NCI-H446 (cell line): ENCODE measurements around the gene PALLD.
"Not testable (repeated sequence)": the region's sequence is repeated elsewhere in the genome, so short reads cannot be mapped to it uniquely, and the experiment has no call there.

Source experiments
- DNase-seq, 2 experiments: peaks; one replicate each; lab custom pipeline; 2025; lab: John Stamatoyannopoulos, UW

PALLD gene

DNA sequence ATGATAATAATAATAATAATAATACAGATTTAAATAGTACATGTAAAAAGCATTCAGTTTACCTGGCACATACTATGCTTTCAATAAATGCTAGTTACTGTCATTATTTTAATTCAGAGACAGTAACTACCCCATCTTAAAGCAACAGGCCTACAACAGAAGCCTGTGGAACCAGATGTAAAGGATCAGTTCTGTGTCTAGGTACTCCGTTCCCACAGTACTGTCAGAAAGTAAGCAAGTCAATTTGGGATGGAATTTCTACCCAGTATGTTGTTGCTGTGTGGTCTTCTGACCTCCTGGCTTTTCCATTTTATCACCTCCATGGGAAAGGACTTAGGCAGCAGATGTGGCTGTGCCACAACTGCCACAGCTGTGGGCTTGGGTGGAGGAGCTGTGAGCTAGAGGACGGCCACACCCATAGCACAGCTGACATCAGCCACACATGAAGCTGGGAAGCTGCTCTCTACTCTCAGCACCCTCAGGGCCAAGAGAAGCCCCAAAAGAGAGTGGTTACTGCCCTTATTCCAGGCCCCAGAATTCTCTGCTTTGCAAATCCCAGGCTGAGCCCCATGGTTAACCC is 410.4 kb downstream of the PALLD start:
- DNase-seq = no peak

DNA sequence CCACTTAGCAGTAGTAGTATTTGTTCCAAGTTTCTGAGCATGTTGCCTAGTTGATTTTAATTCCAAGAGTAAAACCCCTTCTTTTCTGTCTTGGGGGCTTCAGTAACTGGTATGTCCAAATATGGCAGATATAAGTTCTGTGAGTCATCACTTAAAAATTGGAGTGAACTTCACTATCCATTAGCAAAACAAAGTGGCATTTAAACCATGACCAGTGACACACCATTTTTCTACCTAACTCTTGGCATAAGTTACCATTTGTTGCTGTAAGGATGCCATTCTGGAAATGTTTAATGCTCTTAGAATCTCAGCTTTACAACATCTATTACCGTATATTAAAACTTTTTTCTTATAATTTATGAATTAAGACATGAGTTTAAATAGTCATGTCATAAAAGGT is 411.2 kb downstream of the PALLD start:
- no peak for DNase-seq

DNA sequence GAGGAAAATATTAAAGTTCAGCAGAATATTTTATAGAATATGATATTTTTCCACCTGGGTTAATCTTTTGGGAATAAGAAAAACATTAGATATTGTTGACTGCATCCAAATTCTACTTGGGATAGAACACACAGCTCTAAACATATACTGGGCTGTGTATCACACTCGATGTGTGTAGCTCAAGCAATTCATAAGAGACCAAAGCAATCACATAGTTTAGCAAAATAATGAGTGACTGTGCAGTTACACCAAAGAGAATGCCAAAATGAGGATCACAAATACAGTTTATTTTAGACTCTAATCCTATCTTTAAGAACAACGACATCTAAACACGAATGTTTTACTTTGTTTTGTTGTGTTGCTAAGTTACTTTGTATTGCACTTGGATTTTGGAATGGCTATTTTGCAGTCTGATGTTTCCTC is 412.0 kb downstream of the PALLD start:
- DNase-seq = no peak

DNA sequence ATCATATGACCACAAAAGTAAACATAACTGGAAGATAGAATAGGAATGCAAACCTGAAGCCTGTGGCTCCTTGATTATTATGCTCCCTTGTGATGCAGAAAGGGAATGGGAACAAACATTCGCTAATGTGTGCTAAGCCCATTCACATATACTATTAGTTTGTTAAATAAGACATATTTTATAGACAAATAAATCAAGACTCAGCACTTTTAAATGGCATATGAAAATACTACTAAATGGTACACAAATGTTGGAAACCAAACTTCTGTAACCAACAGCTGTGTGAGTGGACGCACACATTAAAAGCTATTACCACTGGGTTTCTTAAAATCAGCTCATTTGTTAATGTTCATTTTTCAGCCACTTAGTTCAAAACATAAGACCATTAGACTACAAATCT is 417.2 kb downstream of the PALLD start:
- no peak for DNase-seq

DNA sequence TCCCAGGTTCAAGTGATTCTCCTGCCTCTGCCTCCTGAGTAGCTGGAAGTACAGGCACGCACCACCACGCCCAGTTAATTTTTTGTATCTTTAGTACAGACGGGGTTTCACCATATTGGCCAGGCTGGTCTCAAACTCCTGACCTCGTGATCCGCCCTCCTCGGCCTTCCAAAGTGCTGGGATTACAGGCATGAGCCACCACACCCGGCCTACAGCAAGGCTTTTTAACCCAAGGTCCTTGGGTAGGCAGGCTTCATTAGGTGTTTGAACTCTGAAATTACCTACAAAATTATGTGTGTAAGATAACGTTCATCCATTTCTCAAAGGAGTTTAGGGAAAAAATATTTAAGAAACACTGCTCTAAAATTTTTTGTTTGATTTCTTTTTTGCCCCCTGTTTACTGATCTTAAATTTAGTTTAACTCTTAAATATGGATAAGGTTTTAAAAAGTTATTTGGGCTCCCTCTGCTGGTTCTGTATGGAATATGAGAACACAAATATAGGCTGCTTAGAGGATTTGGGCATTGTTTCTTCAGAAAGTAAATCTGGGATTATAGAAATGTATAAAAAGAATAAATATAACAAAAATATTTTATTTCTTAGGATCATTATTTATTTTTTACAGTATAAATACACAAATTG is 420.4 kb downstream of the PALLD start:
- DNase-seq = peak; percentile 19 to 60

DNA sequence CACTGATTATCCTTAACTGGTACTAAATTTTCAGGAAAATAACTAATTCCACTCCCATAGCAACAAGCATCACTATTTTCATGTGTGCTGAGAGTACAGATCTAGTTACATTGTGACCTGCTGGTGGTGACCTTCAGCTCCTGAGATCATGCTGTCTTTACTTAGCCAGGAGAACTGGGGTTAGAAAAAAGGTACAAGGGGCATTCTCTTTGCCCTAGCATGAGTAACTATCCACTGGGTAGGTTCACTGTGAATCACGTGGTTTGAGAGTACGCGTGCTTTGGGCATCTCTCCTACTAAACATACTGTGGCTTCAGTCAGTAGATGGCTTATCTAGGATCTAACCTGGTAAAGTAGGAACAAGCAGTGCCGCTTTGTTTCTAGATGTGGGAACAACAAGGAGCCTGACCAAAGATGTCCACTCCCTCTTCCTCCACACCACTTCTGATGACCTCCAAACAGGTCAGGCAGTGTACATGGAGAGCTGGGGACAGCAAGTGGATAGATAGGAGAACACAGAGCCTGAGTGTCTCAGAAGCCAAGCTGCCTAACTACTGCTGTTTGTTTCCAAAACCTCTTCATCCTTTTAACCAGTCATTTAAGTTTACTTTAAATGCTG is 423.0 kb downstream of the PALLD start:
- DNase-seq = no peak

DNA sequence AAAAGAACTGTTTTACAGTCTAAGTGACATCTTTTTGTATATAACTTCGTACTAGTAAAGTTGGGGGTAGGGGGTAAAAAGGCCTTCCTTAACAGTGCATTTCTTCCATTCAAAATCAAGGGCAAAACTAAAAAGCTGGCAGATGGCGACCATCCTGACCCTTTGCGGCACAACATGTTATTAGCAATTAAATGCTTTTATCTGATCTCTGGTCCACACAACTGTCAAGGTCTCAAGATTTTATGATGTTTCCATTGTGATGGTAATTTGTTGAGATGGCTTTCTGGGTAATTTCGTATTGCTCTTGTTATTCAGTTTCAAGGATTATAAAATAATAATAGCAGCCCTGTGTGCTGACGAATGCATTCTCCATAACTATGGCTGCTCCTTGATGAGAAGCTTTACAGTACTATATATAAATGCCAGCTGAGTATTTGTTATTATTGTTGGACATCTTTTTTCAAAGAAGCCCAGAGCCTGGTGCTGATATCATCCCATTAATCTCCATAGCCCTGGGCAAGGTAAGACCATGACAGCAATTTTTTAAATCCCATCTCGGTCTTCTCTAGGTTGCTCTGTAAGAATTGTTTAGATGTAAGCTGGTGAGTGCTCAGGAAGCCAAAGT is 423.7 kb downstream of the PALLD start:
- DNase-seq = no peak

DNA sequence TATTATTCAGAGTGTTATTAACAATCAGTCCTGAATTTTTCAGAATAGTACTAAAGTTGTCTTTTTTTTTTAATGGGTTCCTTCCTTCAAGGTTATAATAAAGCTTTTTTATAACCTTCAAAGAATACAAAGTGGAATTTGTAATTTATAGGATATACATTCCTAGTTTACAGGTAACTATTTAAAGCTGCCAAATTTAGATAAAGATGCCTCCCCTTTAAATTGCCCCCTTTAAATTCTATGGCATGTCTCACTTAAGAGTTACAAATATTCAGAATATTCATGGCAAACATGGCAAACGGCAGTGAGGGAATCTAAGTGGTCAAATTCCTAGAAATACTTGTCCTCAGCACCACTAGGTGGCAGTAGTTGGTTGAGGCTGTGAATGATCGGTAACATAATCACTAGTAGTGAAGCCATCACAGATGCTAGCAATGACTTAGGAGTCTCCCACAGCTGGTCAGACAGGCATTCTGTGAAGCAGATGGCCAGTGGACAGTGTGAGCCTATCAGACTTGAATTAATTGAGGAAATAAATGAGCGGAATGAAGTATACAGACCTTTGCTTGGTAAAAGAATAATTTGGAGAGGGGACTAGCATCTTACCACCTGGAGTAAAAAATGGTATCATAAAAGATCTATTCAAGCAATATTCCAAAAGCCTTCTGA is 426.8 kb downstream of the PALLD start:
- DNase-seq = peak; percentile 41 to 81

DNA sequence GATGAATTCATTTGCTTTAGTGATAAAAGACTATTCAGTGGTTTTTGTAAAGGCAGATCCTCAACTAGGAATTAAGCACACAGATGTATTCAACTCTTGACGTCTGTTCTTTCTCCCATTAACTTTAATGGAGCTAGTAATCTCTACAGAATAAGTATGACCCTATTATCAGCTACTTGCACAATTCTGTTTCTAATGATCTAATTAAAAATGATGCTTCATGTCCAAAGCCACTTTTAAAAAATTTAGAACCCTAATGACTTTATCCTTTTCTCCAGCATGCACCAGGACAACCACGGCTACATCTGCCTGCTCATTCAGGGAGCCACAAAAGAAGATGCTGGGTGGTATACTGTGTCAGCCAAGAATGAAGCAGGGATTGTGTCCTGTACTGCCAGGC is 427.8 kb downstream of the PALLD start:
- no peak for DNase-seq

DNA sequence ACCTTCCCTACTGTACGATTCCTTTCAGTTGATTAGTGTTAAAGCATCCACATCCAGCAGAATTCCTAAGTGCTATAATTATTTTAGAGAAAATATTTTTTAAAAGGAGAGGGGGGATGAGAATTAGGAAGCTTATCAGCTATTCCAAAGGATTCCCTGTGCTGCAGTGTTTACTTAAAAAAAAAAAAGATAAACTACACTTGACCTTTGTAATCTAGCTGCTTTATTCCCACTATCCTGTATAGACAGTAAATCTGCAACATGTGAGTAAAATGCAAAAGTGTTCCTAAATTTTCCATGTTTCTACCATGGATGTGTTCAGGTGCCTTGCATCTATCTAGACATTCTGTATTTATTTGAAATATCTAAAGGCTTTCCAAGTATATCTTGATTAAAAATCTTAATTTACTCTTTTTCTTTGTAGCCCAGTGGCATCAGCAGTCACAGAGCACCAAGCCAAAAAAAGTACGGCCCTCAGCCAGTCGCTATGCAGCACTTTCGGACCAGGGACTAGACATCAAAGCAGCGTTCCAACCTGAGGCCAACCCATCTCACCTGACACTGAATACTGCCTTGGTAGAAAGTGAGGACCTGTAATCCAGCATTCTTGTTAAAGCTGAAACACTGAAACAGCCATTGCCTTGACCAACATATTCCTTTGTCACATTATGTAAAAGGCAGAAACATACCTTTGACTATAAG is 429.1 kb downstream of the PALLD start:
- no peak for DNase-seq

DNA sequence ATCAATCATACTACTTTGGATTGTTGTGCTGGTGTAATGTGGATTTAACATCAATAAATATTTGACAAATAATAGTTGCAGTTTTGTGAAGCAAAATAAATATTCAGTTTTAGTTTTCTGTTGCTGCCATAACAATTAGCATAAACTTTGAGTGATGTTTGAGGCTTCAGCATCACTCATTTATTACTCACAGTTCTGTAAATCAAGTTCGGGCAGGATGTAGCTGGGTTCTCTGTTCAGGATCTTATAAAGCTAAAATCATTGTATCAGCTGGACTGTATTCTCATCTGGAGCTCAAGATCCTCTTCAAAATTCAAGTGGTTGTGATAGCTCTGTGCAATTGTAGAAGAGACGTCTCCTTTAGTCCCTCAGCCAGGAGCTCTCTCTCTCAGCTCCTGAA is 431.5 kb downstream of the PALLD start:
- no peak for DNase-seq

DNA sequence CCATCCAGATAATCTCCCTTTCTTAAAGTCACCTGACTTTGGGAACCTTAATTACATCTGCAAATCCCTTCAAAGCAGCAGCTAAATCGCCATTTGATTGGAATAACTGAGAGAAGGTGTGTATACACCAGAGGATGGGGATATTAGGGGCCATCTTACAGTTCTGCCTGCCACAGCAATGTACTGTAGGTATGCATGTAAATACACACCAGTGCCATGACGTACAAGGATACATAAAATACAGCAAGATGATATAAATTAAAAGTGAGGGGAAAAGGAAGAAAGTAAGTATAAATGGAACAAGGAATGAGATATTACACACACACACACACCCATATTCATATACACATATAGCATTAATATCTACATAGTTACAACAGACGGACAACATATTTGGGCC is 432.0 kb downstream of the PALLD start:
- no peak for DNase-seq

DNA sequence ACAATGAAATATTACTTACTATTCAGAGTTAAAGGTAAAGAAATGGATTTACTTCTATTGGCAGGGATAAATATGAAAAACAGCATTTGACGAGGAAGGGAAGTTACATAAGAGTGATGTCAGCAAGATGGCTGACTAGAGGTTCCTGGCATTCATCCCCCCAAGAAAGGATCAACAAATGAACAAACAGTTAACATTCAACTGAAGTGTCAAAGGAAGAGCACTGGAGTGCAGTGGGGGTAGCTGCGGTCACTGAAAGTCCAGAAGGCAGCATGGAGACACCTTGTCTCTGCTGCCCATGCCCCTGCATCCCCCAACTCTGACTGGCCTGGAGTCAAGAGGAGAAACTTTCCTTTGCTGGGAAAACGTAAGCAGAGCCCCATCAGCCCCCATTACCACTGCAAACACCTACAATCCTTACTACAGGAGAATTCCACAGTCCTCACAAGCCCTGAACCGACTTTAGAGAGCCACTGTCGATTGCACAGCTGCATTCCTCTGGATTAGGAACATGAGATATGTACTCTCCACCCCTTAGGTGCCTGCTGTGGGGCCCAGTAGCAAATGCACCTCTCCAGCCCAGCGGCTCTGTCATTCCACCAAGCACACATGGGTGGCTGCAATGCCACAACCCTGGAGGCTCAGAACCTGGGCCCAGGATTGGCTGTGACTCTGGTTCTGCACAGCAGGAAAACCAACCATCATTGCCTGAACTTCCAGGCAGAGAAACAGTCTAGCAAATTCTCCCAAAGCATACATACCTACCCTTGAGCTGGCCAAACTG is 433.8 kb downstream of the PALLD start:
- no peak for DNase-seq

DNA sequence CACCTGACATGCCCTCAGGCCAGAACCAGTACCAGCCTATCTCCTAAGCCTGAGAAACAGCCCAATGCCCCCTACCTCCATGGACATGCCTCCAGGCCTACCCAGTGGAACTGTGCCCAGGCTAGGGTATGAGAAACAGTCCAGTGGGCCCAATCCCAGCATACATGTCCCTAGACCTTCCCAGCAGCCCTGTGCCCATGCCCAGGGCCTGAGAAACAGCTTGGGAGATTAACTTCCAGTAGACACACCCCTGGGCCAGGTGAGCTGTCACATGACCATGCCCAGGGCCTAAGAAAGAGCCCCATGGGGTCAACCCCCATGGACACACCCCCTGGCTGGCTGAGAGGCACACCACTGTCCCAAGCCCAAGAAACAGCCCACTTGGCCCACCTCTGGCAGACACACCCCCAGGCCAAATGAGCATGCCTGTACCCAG is 434.4 kb downstream of the PALLD start:
- DNase-seq = no peak

DNA sequence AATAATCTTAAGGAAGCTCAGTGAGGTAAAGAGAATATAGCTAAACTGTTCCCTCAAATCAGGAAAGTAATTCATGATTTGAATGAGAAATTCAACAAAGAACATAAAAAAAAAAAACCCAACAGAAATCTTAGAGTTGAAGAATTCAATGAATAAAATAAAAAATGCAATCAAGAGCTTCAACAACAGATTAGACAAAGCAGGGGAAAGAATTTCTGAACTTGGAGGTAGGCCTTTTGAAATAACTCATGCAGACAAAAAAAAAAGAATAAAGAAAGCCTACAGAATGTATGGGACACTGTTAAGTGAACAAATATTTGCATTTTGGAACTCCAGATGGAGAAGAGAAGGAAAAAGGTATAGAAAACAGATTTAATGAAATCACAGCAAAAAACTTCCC is 435.3 kb downstream of the PALLD start:
- no peak for DNase-seq

DNA sequence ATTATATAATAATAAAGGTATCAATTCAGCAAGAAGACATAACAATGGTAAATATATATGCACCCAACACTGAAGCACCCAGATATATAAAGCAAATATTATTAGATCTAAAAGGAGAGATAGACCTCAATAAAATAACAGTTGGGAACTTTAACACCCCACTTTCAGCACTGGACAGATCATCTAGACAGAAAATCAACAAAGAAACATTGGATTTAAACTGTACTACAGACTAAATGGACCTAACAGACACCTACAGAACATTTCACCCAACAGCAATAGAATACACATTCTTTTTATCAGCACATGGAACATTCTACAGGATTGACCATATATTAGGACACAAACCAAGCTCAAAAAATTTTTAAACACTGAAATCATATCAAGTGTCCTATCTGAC is 436.6 kb downstream of the PALLD start:
- DNase-seq = no peak

DNA sequence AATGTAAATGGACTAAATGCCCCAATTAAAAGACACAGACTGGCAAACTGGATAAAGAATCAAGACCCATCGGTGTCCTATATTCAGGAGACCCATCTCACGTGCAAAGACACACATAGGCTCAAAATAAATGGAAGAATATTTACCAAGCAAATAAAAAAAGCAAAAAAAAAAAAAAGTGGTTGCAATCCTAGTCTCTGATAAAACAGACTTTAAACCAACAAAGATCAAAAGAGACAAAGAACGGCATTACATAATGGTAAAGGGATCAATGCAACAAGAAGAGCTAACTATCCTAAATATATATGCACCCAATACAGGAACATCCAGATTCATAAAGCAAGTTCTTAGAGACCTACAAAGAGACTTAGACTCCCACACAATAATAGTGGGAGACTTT is 440.6 kb downstream of the PALLD start:
- DNase-seq = not testable (repeated sequence)

DNA sequence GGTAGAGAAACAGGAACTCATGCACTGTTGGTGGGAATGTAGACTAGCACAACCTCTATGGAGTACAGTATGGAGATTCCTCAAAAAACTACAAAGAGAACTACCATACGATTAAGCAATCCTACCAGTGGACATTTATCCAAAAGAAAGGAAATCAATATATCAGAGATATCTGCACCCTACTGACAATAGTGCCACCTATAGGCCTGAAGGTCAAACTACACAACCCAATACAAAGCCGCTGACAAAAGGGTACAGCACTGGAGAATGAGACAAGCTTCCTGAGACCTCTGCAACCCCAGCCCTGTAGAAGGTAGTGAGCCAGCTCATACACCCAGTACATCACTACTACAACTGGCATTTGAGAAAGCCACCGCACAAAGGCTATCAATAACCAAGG is 446.1 kb downstream of the PALLD start:
- DNase-seq = no peak

DNA sequence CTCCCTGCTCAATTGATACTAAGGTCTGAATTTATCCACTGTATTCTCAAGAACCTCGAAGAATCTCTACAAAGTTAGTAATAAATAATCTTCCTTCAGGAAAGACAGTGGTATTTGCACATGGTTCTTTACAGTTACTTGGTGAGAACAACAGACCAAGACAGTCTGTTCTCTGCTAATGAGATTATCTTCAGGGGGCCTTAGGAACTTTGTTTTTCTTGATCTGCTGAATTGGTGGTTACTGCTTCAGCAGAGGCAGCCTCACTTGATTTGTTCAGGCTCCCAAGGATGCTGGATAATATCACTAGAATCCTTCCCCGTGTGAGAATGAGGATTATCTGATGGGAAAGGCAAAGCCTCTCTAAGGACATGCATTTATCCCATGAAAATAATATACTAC is 448.4 kb downstream of the PALLD start:
- no peak for DNase-seq

DNA sequence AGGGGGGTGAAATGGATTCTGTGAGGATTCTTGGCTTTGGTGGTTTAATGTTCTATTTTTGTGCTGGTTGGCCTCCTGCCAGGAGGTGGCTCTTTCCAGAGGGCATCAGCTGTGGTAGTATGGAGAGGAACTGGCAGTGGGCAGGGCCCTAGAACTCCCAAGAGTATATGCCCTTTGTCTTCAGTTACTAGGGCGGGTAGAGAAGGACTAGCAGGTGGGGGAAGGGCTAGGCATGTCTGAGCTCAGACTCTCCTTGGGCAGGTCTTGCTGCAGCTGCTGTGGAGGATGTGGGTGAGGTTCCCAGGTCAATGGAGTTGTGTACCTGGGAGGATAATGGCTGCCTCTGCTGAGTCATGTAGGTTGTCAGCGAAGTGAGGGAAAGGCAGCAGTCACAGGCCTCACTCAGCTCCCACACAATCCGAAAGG is 456.0 kb downstream of the PALLD start:
- DNase-seq = not testable (repeated sequence)

DNA sequence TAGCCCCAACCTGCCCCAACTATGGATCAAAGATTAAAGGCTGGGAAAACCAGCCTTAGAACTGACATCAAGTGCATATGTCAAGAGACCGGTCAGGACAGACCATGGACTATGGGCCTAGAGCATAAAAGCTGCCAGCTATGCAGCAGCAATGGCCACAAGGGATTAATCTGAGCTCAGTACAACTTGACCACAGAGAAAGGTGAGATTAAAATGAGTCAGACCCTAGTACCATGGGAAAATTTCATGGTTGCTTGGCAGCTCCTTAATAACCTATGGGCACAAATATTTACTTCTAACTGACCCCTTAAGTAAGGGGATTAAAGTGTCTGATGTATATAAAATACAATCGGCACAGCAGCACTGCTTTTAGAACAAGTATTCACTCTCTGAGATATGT is 458.8 kb downstream of the PALLD start:
- no peak for DNase-seq
